OCI-LY7 (cell line): ENCODE results near the gene PWWP2A. TPM values are rescaled to one million over a fixed set of nuclear protein-coding genes. Genes with fewer than 3 reads are reported as not detected.
A peak's percentile ranks its signal among the peaks of the same experiment; 100 is the strongest.

Experiments
- BruUV-seq: library from RNA; stranded (reverse); fragments of 400-500 nt; replicated peaks from 2 replicates; lab custom pipeline; 2021; lab: Mats Ljungman, UMichigan
- CTCF ChIA-PET: fragments of 300-600 bp; sonication (Branson Sonifier 250); formaldehyde crosslinking; loops from one replicate; lab custom pipeline; 2022; ENCODE audit warnings: antibody characterized with exemption; ENCODE audit not compliant: unreplicated experiment; lab: Charles Lee
- POLR2A ChIA-PET: fragments of 300-600 bp; sonication (Branson Sonifier 250); formaldehyde crosslinking; loops from one replicate; lab custom pipeline; 2022; ENCODE audit warnings: antibody characterized with exemption; lab: Charles Lee
- DNase-seq: peaks from one replicate; pipeline ENCODE4 v3.0.0-alpha.2; 2015; ENCODE audit warnings: low spot score
- H2AFZ ChIP-seq: fragments of 200-600 bp; sonication (generic), shearing (Covaris generic); 2 replicates; pipeline ENCODE4 v1.6.1; 2014; ENCODE audit warnings: mild to moderate bottlenecking, antibody characterized with exemption, low read length, moderate library complexity
- H3K27ac ChIP-seq: fragments of 200-600 bp; sonication (generic); 2 replicates; pipeline ENCODE4 v1.5.1; 2014; ENCODE audit warnings: mixed run types, low read depth, mild to moderate bottlenecking, moderate library complexity, low read length, inconsistent platforms; ENCODE audit not compliant: poor library complexity, severe bottlenecking
- H3K36me3 ChIP-seq: fragments of 200-600 bp; sonication (generic); 2 replicates; pipeline ENCODE4 v1.6.1; 2014; ENCODE audit warnings: mild to moderate bottlenecking, antibody characterized with exemption, low read length, moderate library complexity, mixed read lengths; ENCODE audit not compliant: insufficient read depth
- H3K4me1 ChIP-seq: fragments of 200-600 bp; sonication (generic); 2 replicates; pipeline ENCODE4 v1.5.1; 2014; ENCODE audit warnings: mild to moderate bottlenecking, low read length; ENCODE audit not compliant: insufficient read depth, poor library complexity, severe bottlenecking
- H3K4me2 ChIP-seq: fragments of 200-600 bp; sonication (generic); 2 replicates; pipeline ENCODE4 v1.6.1; 2014; ENCODE audit warnings: mild to moderate bottlenecking, low read length
- H3K4me3 ChIP-seq: fragments of 200-600 bp; sonication (generic); 2 replicates; pipeline ENCODE4 v1.5.1; 2014; ENCODE audit warnings: mild to moderate bottlenecking, low read depth, low read length; ENCODE audit not compliant: poor library complexity, severe bottlenecking
- H3K79me2 ChIP-seq: fragments of 200-600 bp; sonication (generic); 2 replicates; pipeline ENCODE4 v1.6.1; 2016; ENCODE audit warnings: low read depth, mild to moderate bottlenecking, low read length, moderate library complexity, mixed read lengths; ENCODE audit not compliant: insufficient read depth
- H3K9me2 ChIP-seq: fragments of 200-600 bp; sonication (generic); 2 replicates; pipeline ENCODE4 v1.6.1; 2016; ENCODE audit warnings: mild to moderate bottlenecking, low read length, mixed read lengths; ENCODE audit not compliant: insufficient read depth
- H3K9me3 ChIP-seq: fragments of 200-600 bp; sonication (generic); 2 replicates; pipeline ENCODE4 v1.6.1; 2014; ENCODE audit warnings: mild to moderate bottlenecking, mixed run types, low read length, mixed read lengths
- H4K20me1 ChIP-seq: fragments of 200-600 bp; sonication (generic); 2 replicates; pipeline ENCODE4 v1.6.1; 2014; ENCODE audit warnings: mild to moderate bottlenecking, antibody characterized with exemption, low read length, moderate library complexity, mixed read lengths; ENCODE audit not compliant: insufficient read depth
- EZH2phosphoT487 ChIP-seq: fragments of 200-600 bp; sonication (generic); IDR thresholded peaks from 2 replicates; pipeline ENCODE4 v1.6.1; 2018; ENCODE audit warnings: low read depth, borderline replicate concordance, mild to moderate bottlenecking, mixed run types, antibody characterized with exemption, low read length, moderate library complexity, mixed read lengths
- intact Hi-C: fragments of 100-400 bp; cut with micrococcal nuclease; formaldehyde crosslinking; loops from one replicate; pipeline ENCODE4 v1.10.0; 2022; ENCODE audit not compliant: unreplicated experiment
- total RNA-seq, 2 experiments: library from RNA; depleted of rRNA in 1 of 2; stranded (reverse); fragments of >200 nt in 1 of 2; shearing (Covaris generic) in 1 of 2; gene quantifications; 2 replicates each; pipeline ENCODE4 v1.2.3, GENCODE V29; 2014 to 2022
- TF ChIP-seq, protein P1 (sequence below): fragments of 200-600 bp; sonication (generic); conservative IDR thresholded peaks from 2 replicates; pipeline ENCODE4 v1.5.1; 2014; ENCODE audit warnings: mild to moderate bottlenecking, antibody characterized with exemption, low read length, moderate library complexity, mixed read lengths

PWWP2A gene
- total RNA-seq, 2 experiments from 2014 or later, result 28.3 to 28.4 TPM

DNA sequence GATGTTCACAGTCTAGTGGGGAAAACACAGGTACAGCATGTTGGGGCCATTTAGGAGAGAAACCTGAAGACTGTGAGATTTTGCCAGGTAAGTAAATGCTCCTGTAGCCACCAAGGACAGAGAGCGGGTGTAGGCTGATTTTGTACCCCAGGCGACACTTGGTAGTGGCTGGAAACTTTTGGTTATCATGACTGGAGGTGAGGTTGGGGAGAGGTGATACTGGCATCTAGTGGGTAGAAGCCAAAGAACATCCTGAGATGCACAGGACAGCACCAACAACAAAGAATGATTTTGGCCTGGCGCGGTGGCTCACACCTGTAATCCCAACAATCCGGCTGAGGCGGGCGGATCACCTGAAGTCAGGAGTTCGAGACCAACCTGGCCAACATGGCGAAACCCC, 38.8 kb upstream of the PWWP2A start:
- BruUV-seq, result no TSS peak
- no peak overlapping the region for H3K27ac ChIP-seq
- POLR2A ChIA-PET, result interaction anchor here (0.6 kb wide), 1 partner anchor 103 kb away, joined by 3 read pairs; no protein-coding TSS in a partner anchor

GRCh38 chr5:160155017-160155750, 35.9 kb upstream of the PWWP2A start:
- no TSS peak for BruUV-seq
- no peak overlapping the region for H3K4me3 ChIP-seq
- TF ChIP-seq, protein P1, sequence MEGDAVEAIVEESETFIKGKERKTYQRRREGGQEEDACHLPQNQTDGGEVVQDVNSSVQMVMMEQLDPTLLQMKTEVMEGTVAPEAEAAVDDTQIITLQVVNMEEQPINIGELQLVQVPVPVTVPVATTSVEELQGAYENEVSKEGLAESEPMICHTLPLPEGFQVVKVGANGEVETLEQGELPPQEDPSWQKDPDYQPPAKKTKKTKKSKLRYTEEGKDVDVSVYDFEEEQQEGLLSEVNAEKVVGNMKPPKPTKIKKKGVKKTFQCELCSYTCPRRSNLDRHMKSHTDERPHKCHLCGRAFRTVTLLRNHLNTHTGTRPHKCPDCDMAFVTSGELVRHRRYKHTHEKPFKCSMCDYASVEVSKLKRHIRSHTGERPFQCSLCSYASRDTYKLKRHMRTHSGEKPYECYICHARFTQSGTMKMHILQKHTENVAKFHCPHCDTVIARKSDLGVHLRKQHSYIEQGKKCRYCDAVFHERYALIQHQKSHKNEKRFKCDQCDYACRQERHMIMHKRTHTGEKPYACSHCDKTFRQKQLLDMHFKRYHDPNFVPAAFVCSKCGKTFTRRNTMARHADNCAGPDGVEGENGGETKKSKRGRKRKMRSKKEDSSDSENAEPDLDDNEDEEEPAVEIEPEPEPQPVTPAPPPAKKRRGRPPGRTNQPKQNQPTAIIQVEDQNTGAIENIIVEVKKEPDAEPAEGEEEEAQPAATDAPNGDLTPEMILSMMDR, result no peak
- TF ChIP-seq EZH2phosphoT487, result no peak
- no peaks in the 10 kb centered on the region for H3K79me2 ChIP-seq
- ChIA-PET CTCF (no interaction called here), POLR2A (no interaction called here)
- H2AFZ ChIP-seq, result no peak overlapping the region
- H4K20me1 ChIP-seq, result no peaks in the 10 kb centered on the region
- no peaks in the 10 kb centered on the region for H3K9me3 ChIP-seq
- intact Hi-C loops, result no loop called here
- no peak overlapping the region for H3K4me2 ChIP-seq
- H3K4me1 ChIP-seq, result peaks cover 6% of the 10 kb centered on the region
- DNase-seq, result no peak
- H3K36me3 ChIP-seq, result no peaks in the 10 kb centered on the region
- H3K9me2 ChIP-seq, result no peaks in the 10 kb centered on the region
- no peak overlapping the region for H3K27ac ChIP-seq

More for the DNA sequence above, 38.8 kb upstream of the PWWP2A start:
- Histone ChIP-seq H2AFZ (no peak overlapping the region), H3K4me3 (no peak overlapping the region), H4K20me1 (no peaks in the 10 kb centered on the region), H3K36me3 (no peaks in the 10 kb centered on the region), H3K79me2 (no peaks in the 10 kb centered on the region), H3K9me3 (no peaks in the 10 kb centered on the region), H3K4me2 (no peak overlapping the region), H3K9me2 (no peaks in the 10 kb centered on the region), H3K4me1 (peaks cover 13% of the 10 kb centered on the region)
- intact Hi-C loops, result loop anchor here (2.0 kb wide), 1 partner anchor 77 kb away; no protein-coding TSS in a partner anchor
- TF ChIP-seq, protein P1, result 0 out of 2 replicates have a peak, but pooled peaks have one; percentile 30
- TF ChIP-seq EZH2phosphoT487, result no peak
- CTCF ChIA-PET, result no interaction called here
- peak; percentile 28 for DNase-seq

GRCh38 chr5:160152901-160153300, 33.7 kb upstream of the PWWP2A start:
- H3K4me3 ChIP-seq, result no peak overlapping the region
- no peak for DNase-seq
- POLR2A ChIA-PET, result no interaction called here

More at GRCh38 chr5:160152901-160153300, 33.7 kb upstream of the PWWP2A start:
- Histone ChIP-seq H3K4me1 (no peaks in the 10 kb centered on the region), H3K9me2 (no peaks in the 10 kb centered on the region), H3K27ac (no peak overlapping the region), H3K36me3 (no peaks in the 10 kb centered on the region), H3K79me2 (no peaks in the 10 kb centered on the region), H2AFZ (no peak overlapping the region), H3K9me3 (no peaks in the 10 kb centered on the region), H4K20me1 (no peaks in the 10 kb centered on the region), H3K4me2 (no peak overlapping the region)
- CTCF ChIA-PET, result no interaction called here
- BruUV-seq, result no TSS peak
- intact Hi-C loops, result no loop called here
- TF ChIP-seq, protein P1, result no peak
- no peak for TF ChIP-seq EZH2phosphoT487
